ENCODE results near the gene AXL.

The AXL gene

GRCh38 chr19:41308450-41309179, 89.6 kb downstream of the AXL start:
- peak; percentile 73 for DNase-seq

- DNase-seq: peak; percentile 27
These were observed 90.4 kb downstream of the AXL start for GRCh38 chr19:41309180-41310032.

- DNase-seq: peak; percentile 99
These were observed 91.2 kb downstream of the AXL start, which contains the start of gene CCDC97 for GRCh38 chr19:41310033-41310831. TSS of gene CCDC97 (plus strand) at chr19:41310172. CDS start at chr19:41310311, 139 bp downstream.

DNA sequence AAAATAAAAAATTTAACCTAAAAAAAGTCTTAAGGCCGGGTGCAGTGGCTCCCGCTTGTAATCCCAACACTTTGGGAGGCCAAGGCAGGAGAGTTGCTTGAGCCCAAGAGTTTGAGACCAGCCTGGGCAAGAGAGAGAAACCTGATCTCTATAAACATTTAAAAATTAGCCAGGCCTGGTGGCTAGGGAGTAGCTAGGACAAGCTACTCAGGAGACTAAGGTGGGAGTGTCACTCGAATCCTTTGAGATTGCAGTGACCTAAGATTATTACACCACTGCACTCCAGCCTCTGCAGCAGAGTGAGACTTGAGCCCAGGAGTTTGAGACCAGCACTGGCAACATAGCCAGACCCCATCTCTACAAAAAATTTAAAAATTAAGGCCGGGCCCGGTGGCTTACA, 92.0 kb downstream of the AXL start:
- DNase-seq: no peak

Data from right kidney (tissue), 1 donor.